Heart left ventricle (tissue), 13 donors: ENCODE data around the gene SDS.

Experiments
- CTCF ChIP-seq, 12 donors: fragments of 200-600 bp; sonication (generic) in 4 of 12; IDR thresholded peaks; one replicate each; pipeline versions ENCODE4 v1.5.0 to v1.8.0; 2018 to 2022; ENCODE audit warnings: antibody characterized with exemption in 12 of 12, mild to moderate bottlenecking in 5 of 12
- POLR2A ChIP-seq, 2 donors: fragments of 450-650 bp; IDR thresholded peaks; one replicate each; pipeline ENCODE4 v1.6.1; 2017; ENCODE audit warnings: antibody characterized with exemption in 2 of 2, mild to moderate bottlenecking in 2 of 2, moderate library complexity in 2 of 2
- donor health status: ischemic (EF 13 %, LVEDD 7.1; RV severe dilation, severe dysfunction).
- donor health status: DM: no; HTN: yes; CAD: no.
- donor health status: DM: no; HTN: no; CAD: no.
- donor health status: ischemic (EF 25% LVEDD 6.9; RV normal size, moderate dysfunction).
- donor health status: ischemic (EF 25% LVEDD 5.7; RV mildly dilated, moderate dysfunction).
- donor health status: ischemic (EF 35%, LVEDD 5.7; RV mildly dilated, moderate dysfunction).
- donor health status: nonischemic (EF 11% LVEDD 7.7; RV severe dilation, severe dysfunction).
- donor health status: DM: yes; HTN: yes; CAD: no.
- donor health status: PGD.
- donor health status: ischemic (EF 29% LVEDD 5.4; RV normal size, mild dysfunction).
- donor health status: nonischemic (EF 23%, LVEDD 6.1; RV moderate dilation, normal function).

DNA sequence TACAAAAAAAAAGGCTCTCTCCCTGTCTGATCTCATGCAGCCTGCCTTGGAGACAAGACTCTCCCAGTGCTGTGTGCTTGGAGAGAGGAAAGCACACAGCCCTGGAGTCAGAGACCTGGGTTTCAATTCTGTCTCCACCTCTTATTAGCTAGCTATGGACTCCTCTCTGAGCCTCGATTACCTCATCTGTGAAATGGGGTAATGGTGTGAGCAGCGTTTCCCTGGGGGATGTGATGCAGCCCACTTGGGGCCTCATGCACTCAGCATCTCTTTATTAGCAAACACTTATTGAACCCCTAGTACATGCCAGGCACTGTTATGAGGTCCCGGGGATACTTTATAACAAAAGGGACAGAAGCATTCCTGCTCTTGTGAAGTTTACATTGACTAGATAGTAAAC is 12.5 kb downstream of the SDS start:
- TF ChIP-seq CTCF (IDR thresholded peaks at IDR 0.05) (no peak), POLR2A (IDR thresholded peaks at IDR 0.05) (no peak)
